Measurements from ENCODE around the gene ENTPD6.

- TF ChIP-seq TAF1 (IDR thresholded peaks at IDR 0.05; ENCODE audit: borderline replicate concordance, insufficient read depth, low read length) (no peak), POLR2AphosphoS5 (IDR thresholded peaks at IDR 0.05; ENCODE audit: low read depth, low read length) (no peak)
Measured at GRCh38 chr20:25176184-25176583, 19.3 kb upstream of the ENTPD6 start.
